ENCODE measurements around the gene GARNL3.
A peak's percentile ranks its signal among the peaks of the same experiment; 100 is the strongest.

GARNL3 gene

GRCh38 chr9:127422133-127422782 is 157.7 kb downstream of the GARNL3 start:
- no peak for TF ChIP-seq CTCF (IDR thresholded peaks at IDR 0.05; ENCODE audit: insufficient read depth, missing control alignments)
- FAIRE-seq (no peak), DNase-seq (ENCODE audit: insufficient read length, low spot score) (no peak)

DNA sequence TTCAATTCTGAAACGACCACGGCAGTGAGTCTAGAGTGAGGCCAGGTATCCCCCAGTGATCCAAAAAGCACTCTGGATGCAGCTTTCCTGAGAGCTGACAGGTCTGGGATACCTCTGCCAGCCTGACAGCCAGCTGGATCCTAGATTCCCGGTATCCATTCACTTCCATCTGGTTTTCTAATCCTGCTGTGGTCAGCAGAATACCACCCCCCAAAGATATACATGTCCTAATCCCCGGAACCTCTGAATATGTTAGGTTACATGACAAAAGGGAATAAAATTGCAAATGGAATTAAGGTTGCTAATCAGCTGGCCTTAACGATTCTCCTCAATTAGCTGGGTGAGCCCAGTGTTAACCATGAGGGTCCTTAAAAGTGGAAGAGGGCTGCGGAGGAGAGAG is 158.2 kb downstream of the GARNL3 start:
- DNase-seq (ENCODE audit: insufficient read length, low spot score) (no peak), FAIRE-seq (no peak)
- no peak for TF ChIP-seq CTCF (IDR thresholded peaks at IDR 0.05; ENCODE audit: insufficient read depth, missing control alignments)

DNA sequence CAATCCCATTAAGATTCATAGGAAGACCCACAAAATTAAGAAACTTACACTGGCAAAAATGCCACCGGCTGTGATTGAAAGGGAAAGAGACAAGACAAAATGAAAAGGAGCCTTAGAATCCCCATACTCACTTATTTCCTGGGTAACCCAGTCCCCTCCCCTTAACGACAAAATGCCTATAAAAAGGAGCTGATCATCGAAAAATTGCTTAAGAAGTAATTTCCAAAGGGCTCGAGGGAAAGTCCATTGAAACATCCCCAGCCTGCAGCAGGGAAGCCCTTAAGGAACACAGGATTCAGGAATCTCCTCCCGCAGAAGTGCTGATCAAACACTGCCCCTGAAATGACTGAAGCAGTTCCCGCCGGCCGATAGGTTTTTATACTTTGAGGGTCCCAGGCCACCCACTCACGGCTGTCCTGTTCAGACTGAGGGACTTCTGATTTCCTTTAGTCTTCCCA is 158.9 kb downstream of the GARNL3 start:
- no peak for DNase-seq (ENCODE audit: insufficient read length, low spot score)
- no peak for FAIRE-seq
- no peak for TF ChIP-seq CTCF (IDR thresholded peaks at IDR 0.05; ENCODE audit: insufficient read depth, missing control alignments)

DNA sequence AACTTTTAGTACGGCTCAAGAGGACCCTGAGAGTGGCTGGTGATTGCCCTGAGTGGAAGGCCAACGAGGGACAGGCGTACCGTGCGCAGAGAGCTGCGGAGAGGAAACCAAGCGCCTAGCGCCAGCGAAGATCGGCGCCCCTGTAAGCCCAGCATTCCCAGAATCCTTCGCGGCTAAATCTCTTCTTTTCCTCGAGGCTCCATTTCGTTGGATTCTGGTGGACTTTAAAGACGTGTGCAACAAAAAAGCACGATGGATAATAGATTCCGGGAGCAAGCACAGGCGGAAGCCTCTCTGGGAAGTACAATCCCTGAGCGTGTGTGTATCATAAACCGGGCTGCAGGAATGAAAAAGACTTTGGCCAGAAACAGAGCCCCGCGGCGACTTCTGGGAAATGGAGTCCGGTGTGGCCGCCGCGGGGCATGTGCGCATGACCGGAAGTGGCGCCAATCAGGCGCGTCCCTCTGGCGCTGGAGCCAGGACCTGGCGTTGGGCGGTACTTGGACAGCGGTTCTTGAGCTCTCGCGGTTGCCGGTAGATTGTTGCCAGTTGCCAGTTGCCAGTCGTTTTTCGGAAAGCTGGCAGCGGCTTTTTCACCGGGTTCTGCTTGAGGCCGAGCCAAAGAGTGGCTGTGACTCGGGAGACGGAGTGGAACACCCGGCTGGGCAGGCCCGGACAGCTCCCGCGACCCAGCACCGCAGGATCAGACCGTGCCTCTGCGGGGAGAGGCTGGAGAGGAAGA is 159.5 kb downstream of the GARNL3 start, which contains the start of gene ZNF79:
Gene ZNF79, plus strand, starts transcription at position 449 of the 742 bp plus-strand sequence. CDS start 406 bp downstream, outside the sequence.
- FAIRE-seq: no peak
- no peak for TF ChIP-seq CTCF (IDR thresholded peaks at IDR 0.05; ENCODE audit: insufficient read depth, missing control alignments)

GRCh38 chr9:127424676-127424999 is 160.1 kb downstream of the GARNL3 start:
- TF ChIP-seq CTCF (IDR thresholded peaks at IDR 0.05; ENCODE audit: insufficient read depth, missing control alignments): no peak
- no peak for FAIRE-seq
- no peak for DNase-seq (ENCODE audit: insufficient read length, low spot score)

More for the DNA sequence above, 159.5 kb downstream of the GARNL3 start, which contains the start of gene ZNF79:
- peak; percentile 94 for DNase-seq (ENCODE audit: insufficient read length, low spot score)

DNA sequence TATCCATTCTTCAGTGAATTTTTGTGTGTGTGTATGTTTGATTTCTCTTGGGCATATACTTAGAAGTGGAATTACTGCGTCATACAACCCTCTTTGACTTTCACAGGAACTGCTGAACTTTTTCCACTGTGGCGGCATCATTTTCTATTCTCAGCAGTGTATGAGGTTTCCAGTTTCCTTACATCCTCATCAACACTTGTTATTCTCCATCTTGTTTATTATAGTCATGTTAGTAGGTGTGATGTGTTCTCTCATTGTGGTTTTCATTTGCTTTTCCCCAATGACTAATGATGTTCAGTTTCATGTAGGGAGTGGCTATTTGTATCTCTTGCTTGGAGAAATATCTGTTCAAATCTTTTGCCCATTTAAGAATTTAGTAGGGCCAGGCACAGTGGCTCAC is 162.2 kb downstream of the GARNL3 start:
- no peak for TF ChIP-seq CTCF (IDR thresholded peaks at IDR 0.05; ENCODE audit: insufficient read depth, missing control alignments)
- DNase-seq (ENCODE audit: insufficient read length, low spot score): no peak
- FAIRE-seq: no peak

- DNase-seq (ENCODE audit: insufficient read length, low spot score) (no peak), FAIRE-seq (no peak)
- TF ChIP-seq CTCF (IDR thresholded peaks at IDR 0.05; ENCODE audit: insufficient read depth, missing control alignments): no peak
These were observed 163.8 kb downstream of the GARNL3 start for GRCh38 chr9:127428348-127428747.
